H1 (cell line): ENCODE data around the gene DCLK1. TPM values are rescaled to one million over a fixed set of nuclear protein-coding genes. Genes with fewer than 3 reads are reported as not detected.
"Not testable (repeated sequence)": the region's sequence is repeated elsewhere in the genome, so short reads cannot be mapped to it uniquely, and the experiment has no call there.

Source experiments
- CTCF ChIA-PET: fragments of 300-600 bp; sonication (Branson Sonifier 250); formaldehyde crosslinking; loops from one replicate; lab custom pipeline; 2021; ENCODE audit not compliant: partially characterized antibody; lab: Charles Lee
- POLR2A ChIA-PET: fragments of 300-600 bp; sonication (Branson Sonifier 250); formaldehyde crosslinking; loops from one replicate; lab custom pipeline; 2021; ENCODE audit warnings: inconsistent platforms; ENCODE audit not compliant: partially characterized antibody; lab: Charles Lee
- DNase-seq, 2 experiments: peaks; one replicate each; pipeline versions ENCODE4 v3.0.0 to v3.0.0-alpha.2; 2010 to 2022; ENCODE audit warnings: low spot score in 2 of 2, low read depth in 1 of 2, mixed read lengths in 1 of 2
- FAIRE-seq: peaks from 2 replicates; lab custom pipeline; 2011; peaks lifted over from hg19 to GRCh38; lab: Jason Lieb, UNC
- H2AFZ ChIP-seq: 2 replicates; pipeline ENCODE4 v1.8.1; 2012; ENCODE audit warnings: low read length, inconsistent platforms
- H2AK5ac ChIP-seq: 2 replicates; pipeline ENCODE4 v1.6.1; 2013; ENCODE audit warnings: low read depth, low read length
- H2BK120ac ChIP-seq: replicated peaks from 2 replicates; pipeline ENCODE3; 2013; ENCODE audit warnings: low read depth, low read length, inconsistent platforms
- H2BK12ac ChIP-seq: 2 replicates; pipeline ENCODE4 v1.6.1; 2013; ENCODE audit warnings: low read depth, low read length
- H2BK15ac ChIP-seq: 2 replicates; pipeline ENCODE4 v1.6.1; 2013; ENCODE audit warnings: low read length
- H2BK20ac ChIP-seq: 2 replicates; pipeline ENCODE4 v1.6.1; 2013; ENCODE audit warnings: low read length
- H2BK5ac ChIP-seq: 2 replicates; pipeline ENCODE4 v1.6.1; 2013; ENCODE audit warnings: low read depth, low read length
- H3K14ac ChIP-seq: 2 replicates; pipeline ENCODE4 v1.6.1; 2013; ENCODE audit warnings: inconsistent platforms; ENCODE audit not compliant: insufficient read length
- H3K18ac ChIP-seq: 2 replicates; pipeline ENCODE4 v1.6.1; 2013; ENCODE audit warnings: low read length; ENCODE audit errors: extremely low read depth
- H3K23ac ChIP-seq: 2 replicates; pipeline ENCODE4 v1.6.1; 2013; ENCODE audit warnings: inconsistent platforms; ENCODE audit not compliant: insufficient read length
- H3K23me2 ChIP-seq: 2 replicates; pipeline ENCODE4 v1.6.1; 2013; ENCODE audit warnings: low read depth, low read length
- H3K27ac ChIP-seq: 2 replicates; pipeline ENCODE4 v1.6.1; 2011; ENCODE audit warnings: low read depth, low read length, inconsistent platforms
- H3K27me3 ChIP-seq, 4 experiments: replicated peaks in 1 of 4; 1 replicate in 1 of 4; 2 replicates in 3 of 4; pipeline versions ENCODE4 v1.6.1 to v1.8.1; 2011 to 2013; ENCODE audit warnings: low read length in 3 of 4, mild to moderate bottlenecking in 3 of 4, inconsistent platforms in 2 of 4, mixed read lengths in 2 of 4, moderate library complexity in 1 of 4; ENCODE audit not compliant: control insufficient read depth in 3 of 4, insufficient read depth in 3 of 4; ENCODE audit errors: extremely low read depth in 1 of 4
- H3K36me3 ChIP-seq, 4 experiments: 2 replicates each; pipeline versions ENCODE4 v1.6.1 to v1.8.1; 2011 to 2013; ENCODE audit warnings: mild to moderate bottlenecking in 4 of 4, low read length in 3 of 4, moderate library complexity in 2 of 4, control low read depth in 1 of 4, inconsistent platforms in 1 of 4; ENCODE audit not compliant: insufficient read depth in 4 of 4, control insufficient read depth in 2 of 4
- H3K4ac ChIP-seq: replicated peaks from 2 replicates; pipeline ENCODE3; 2013; ENCODE audit warnings: low read length, low read depth, mixed read lengths, inconsistent platforms; ENCODE audit not compliant: insufficient read length
- H3K4me1 ChIP-seq, 4 experiments: replicated peaks in 1 of 4; 1 replicate in 1 of 4; 2 replicates in 3 of 4; pipeline versions ENCODE4 v1.6.1 to v1.8.1; 2011 to 2013; ENCODE audit warnings: low read length in 3 of 4, inconsistent platforms in 2 of 4, mixed read lengths in 1 of 4; ENCODE audit not compliant: insufficient read depth in 4 of 4, control insufficient read depth in 3 of 4
- H3K4me2 ChIP-seq, 2 experiments: 2 replicates each; pipeline versions ENCODE4 v1.6.1 to v1.8.1; 2011 to 2013; ENCODE audit warnings: low read depth in 2 of 2, low read length in 2 of 2, control low read depth in 1 of 2, inconsistent platforms in 1 of 2, mild to moderate bottlenecking in 1 of 2; ENCODE audit not compliant: insufficient read depth in 1 of 2
- H3K4me3 ChIP-seq, 4 experiments: fragments of 200-600, 300-600 bp in 1 of 4; sonication (generic), shearing (Covaris generic), sonication (Bioruptor Twin) in 1 of 4; 2 replicates each; pipeline versions ENCODE4 v1.5.1 to v1.8.1; 2011 to 2016; ENCODE audit warnings: low read length in 4 of 4, low read depth in 3 of 4, control low read depth in 2 of 4, inconsistent platforms in 2 of 4, mild to moderate bottlenecking in 2 of 4, mixed read lengths in 1 of 4, moderate library complexity in 1 of 4; ENCODE audit not compliant: insufficient read depth in 2 of 4; ENCODE audit errors: extremely low read depth in 1 of 4
- H3K56ac ChIP-seq: replicated peaks from 2 replicates; pipeline ENCODE3; 2013; ENCODE audit warnings: low read depth, mild to moderate bottlenecking, mixed read lengths, low read length, inconsistent platforms; ENCODE audit not compliant: insufficient read length
- H3K79me1 ChIP-seq: 2 replicates; pipeline ENCODE4 v1.6.1; 2013; ENCODE audit warnings: low read depth, low read length, control low read depth
- H3K79me2 ChIP-seq, 2 experiments: 2 replicates each; pipeline versions ENCODE4 v1.6.1 to v1.8.1; 2012 to 2013; ENCODE audit warnings: low read length in 2 of 2, mild to moderate bottlenecking in 2 of 2, inconsistent platforms in 1 of 2; ENCODE audit not compliant: insufficient read depth in 2 of 2, control insufficient read depth in 1 of 2
- H3K9ac ChIP-seq, 4 experiments: replicated peaks in 1 of 4; 1 replicate in 1 of 4; 2 replicates in 3 of 4; pipeline versions ENCODE4 v1.6.1 to v1.8.1; 2011 to 2013; ENCODE audit warnings: low read depth in 3 of 4, low read length in 3 of 4, control low read depth in 2 of 4, mild to moderate bottlenecking in 2 of 4, moderate library complexity in 2 of 4, inconsistent platforms in 1 of 4; ENCODE audit errors: extremely low read depth in 1 of 4
- H3K9me3 ChIP-seq, 2 experiments: 2 replicates each; pipeline versions ENCODE4 v1.6.1 to v1.8.1; 2012 to 2013; ENCODE audit warnings: mild to moderate bottlenecking in 2 of 2, moderate library complexity in 2 of 2, control low read depth in 1 of 2, inconsistent platforms in 1 of 2, low read depth in 1 of 2, low read length in 1 of 2, mixed read lengths in 1 of 2; ENCODE audit not compliant: insufficient read depth in 2 of 2
- H4K20me1 ChIP-seq, 2 experiments: replicated peaks in 1 of 2; 2 replicates each; pipeline versions ENCODE3 to v1.8.1; 2011 to 2013; ENCODE audit warnings: inconsistent platforms in 2 of 2, low read length in 2 of 2, mild to moderate bottlenecking in 1 of 2; ENCODE audit not compliant: insufficient read depth in 2 of 2, control insufficient read depth in 1 of 2
- H4K5ac ChIP-seq: 2 replicates; pipeline ENCODE4 v1.6.1; 2013; ENCODE audit warnings: low read length, low read depth, mixed read lengths, inconsistent platforms; ENCODE audit not compliant: insufficient read length
- H4K8ac ChIP-seq: 2 replicates; pipeline ENCODE4 v1.8.0; 2013; ENCODE audit warnings: mild to moderate bottlenecking, moderate library complexity, low read length, inconsistent platforms; ENCODE audit not compliant: insufficient read depth; ENCODE audit errors: extremely low read depth
- H4K91ac ChIP-seq: replicated peaks from 2 replicates; pipeline ENCODE3; 2013; ENCODE audit warnings: low read length, mixed read lengths, inconsistent platforms; ENCODE audit not compliant: insufficient read length
- WGBS, 2 experiments: shearing (Covaris generic) in 1 of 2; methylation state at CpG; one replicate each; pipeline versions ENCODE4 v1.1.6 to v1.1.7; 2013 to 2015; ENCODE audit warnings: low lambda C conversion rate in 2 of 2, mixed read lengths in 2 of 2, inconsistent platforms in 1 of 2, low coverage in 1 of 2, missing lambda C conversion rate in 1 of 2; ENCODE audit not compliant: insufficient replicate concordance in 2 of 2, insufficient coverage in 1 of 2, insufficient read length in 1 of 2; ENCODE audit errors: extremely low coverage in 1 of 2, missing lambda C conversion rate in 1 of 2; 5-methylcytosine and 5-hydroxymethylcytosine counted together
- polyA plus RNA-seq, 7 experiments: library from polyadenylated mRNA; depleted of rRNA in 3 of 7; stranded (reverse) in 5 of 7; unstranded in 2 of 7; fragments of >200 nt in 5 of 7; fragments of 200-250 nt in 2 of 7; gene quantifications; 1 replicate in 5 of 7; 2 replicates in 1 of 7; 4 replicates in 1 of 7; pipeline versions ENCODE4 v1.2.1 to v1.2.3, GENCODE V29; 2011 to 2013; ENCODE audit warnings: missing spikeins in 2 of 7, mixed read lengths in 2 of 7
- total RNA-seq: library from RNA; stranded (reverse); fragmentation: NEBNext Ultra II Directional; extraction: Animal tissue kit (Norgen Biotek cat#: 25700); gene quantifications from 2 replicates; pipeline ENCODE4 v1.2.1, GENCODE V29; 2021

The DCLK1 gene
- total and polyA plus RNA-seq, 2 of the 8 experiments (the other 6 are each of a cell fraction or from before 2014, with no cell fraction given) = 22.8 to 41.0 TPM

DNA sequence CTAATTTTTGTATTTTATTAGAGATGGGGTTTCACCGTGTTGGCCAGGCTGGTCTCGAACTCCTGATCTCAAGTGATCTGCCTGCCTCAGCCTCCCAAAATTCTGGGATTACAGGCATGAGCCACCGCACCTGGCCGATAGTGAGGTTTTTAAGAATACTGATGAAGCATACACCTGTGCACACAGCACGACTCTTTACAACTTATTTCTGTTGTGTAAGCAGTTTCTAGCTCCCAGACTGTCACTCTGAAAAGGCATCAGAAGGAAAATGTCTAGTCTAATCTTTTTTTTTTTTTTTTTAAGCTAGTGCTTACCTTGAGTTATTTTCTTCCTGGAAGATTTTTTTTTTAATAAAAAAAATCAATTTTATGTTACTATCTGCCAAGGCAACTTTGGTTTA is 29.3 kb downstream of the DCLK1 start:
- H3K79me1 ChIP-seq, H2BK5ac ChIP-seq, H2AK5ac ChIP-seq, POLR2A ChIA-PET, H3K36me3 ChIP-seq, H3K27me3 ChIP-seq, DNase-seq, H3K23ac ChIP-seq, H3K27ac ChIP-seq, H3K56ac ChIP-seq, H3K14ac ChIP-seq, H4K8ac ChIP-seq, H3K4ac ChIP-seq, FAIRE-seq, H4K5ac ChIP-seq, H3K4me3 ChIP-seq, H3K18ac ChIP-seq, H2BK15ac ChIP-seq, H3K9me3 ChIP-seq, H2BK20ac ChIP-seq, H2BK12ac ChIP-seq, CTCF ChIA-PET, H4K20me1 ChIP-seq, H2AFZ ChIP-seq, H3K23me2 ChIP-seq, H3K4me1 ChIP-seq, H3K9ac ChIP-seq, H2BK120ac ChIP-seq, H4K91ac ChIP-seq, H3K79me2 ChIP-seq, H3K4me2 ChIP-seq: not testable (repeated sequence)
- WGBS, 2 experiments = 84% methylated on average over 5 of the region's 5 CpGs; no CpG with 5 or more reads in 1 of the 2 experiments
